HepG2 (cell line): ENCODE results near the gene ZNF782. TPM values are rescaled to one million over a fixed set of nuclear protein-coding genes. Genes with fewer than 3 reads are reported as not detected.

Experiments used
- AHR ChIP-seq: IDR thresholded peaks from 2 replicates; pipeline ENCODE4 v1.6.1; 2018; ENCODE audit warnings: missing genetic modification reagents, missing compliant biosample characterization
- CAMTA2 ChIP-seq: sonication (generic); formaldehyde crosslinking; IDR thresholded peaks from 2 replicates; pipeline ENCODE4 v1.4.0; 2020; ENCODE audit warnings: mild to moderate bottlenecking, missing genetic modification reagents, borderline replicate concordance
- EP300 ChIP-seq, 3 experiments: sonication (generic) in 1 of 3; formaldehyde crosslinking in 1 of 3; IDR thresholded peaks; 2 replicates each; pipeline versions ENCODE4 v1.5.1 to v1.6.1; 2011 to 2020; ENCODE audit warnings: low read depth in 2 of 3, low read length in 2 of 3, borderline replicate concordance in 1 of 3, improper control_type of control experiment in 1 of 3, mild to moderate bottlenecking in 1 of 3, missing genetic modification reagents in 1 of 3, moderate library complexity in 1 of 3
- HDAC1 ChIP-seq: sonication (generic); formaldehyde crosslinking; IDR thresholded peaks from 2 replicates; pipeline ENCODE4 v1.5.1; 2020; ENCODE audit warnings: mild to moderate bottlenecking, missing genetic modification reagents
- KMT2A ChIP-seq: sonication (generic); formaldehyde crosslinking; IDR thresholded peaks from 2 replicates; pipeline ENCODE4 v1.4.0; 2020; ENCODE audit warnings: missing genetic modification reagents
- MAFK ChIP-seq, 2 experiments: IDR thresholded peaks in 1 of 2; conservative IDR thresholded peaks in 1 of 2; 2 replicates each; pipeline ENCODE4 v1.6.1; 2011; ENCODE audit warnings: improper control_type of control experiment in 2 of 2, low read length in 2 of 2
- MBD4 ChIP-seq: IDR thresholded peaks from 2 replicates; pipeline ENCODE4 v1.6.1; 2012; ENCODE audit warnings: low read length, inconsistent platforms, borderline replicate concordance
- SNRNP70 ChIP-seq: fragments of 200-400 bp; formaldehyde crosslinking; IDR thresholded peaks from 2 replicates; pipeline ENCODE4 v1.6.1; 2017; ENCODE audit warnings: mild to moderate bottlenecking, low read depth, low read length, moderate library complexity
- ZFP82 ChIP-seq: sonication (generic); formaldehyde crosslinking; IDR thresholded peaks from 2 replicates; pipeline ENCODE4 v1.5.1; 2020; ENCODE audit warnings: mild to moderate bottlenecking, missing genetic modification reagents, borderline replicate concordance
- ZNF674 ChIP-seq: sonication (generic); formaldehyde crosslinking; IDR thresholded peaks from 2 replicates; pipeline ENCODE4 v1.5.0; 2020; ENCODE audit warnings: low read depth, mild to moderate bottlenecking, missing genetic modification reagents
- polyA plus RNA-seq, 8 experiments: library from polyadenylated mRNA; depleted of rRNA in 3 of 8; stranded (reverse) in 7 of 8; unstranded in 1 of 8; fragments of >200 nt; fragmentation: Illumina TruSeq in 4 of 8; extraction: Trizol in 4 of 8; gene quantifications; 2 replicates each; pipeline versions ENCODE4 v1.2.1 to v1.2.3, GENCODE V29; 2011 to 2016; ENCODE audit warnings: low read depth in 4 of 8, missing spikeins in 1 of 8, mixed read lengths in 1 of 8; ENCODE audit not compliant: insufficient read depth in 1 of 8
- total RNA-seq, 5 experiments: library from RNA; depleted of rRNA; stranded (reverse); fragments of >200 nt; fragmentation: Illumina TruSeq; extraction: Trizol; gene quantifications; 2 replicates each; pipeline ENCODE4 v1.2.3, GENCODE V29; 2016; ENCODE audit warnings: low read depth in 1 of 5
- TF ChIP-seq, protein P1 (sequence below): sonication (generic); formaldehyde crosslinking; IDR thresholded peaks from 2 replicates; pipeline ENCODE4 v1.4.0; 2020; ENCODE audit warnings: missing genetic modification reagents, mild to moderate bottlenecking, borderline replicate concordance
- TF ChIP-seq, protein P2 (sequence below): sonication (generic); formaldehyde crosslinking; IDR thresholded peaks from 2 replicates; pipeline ENCODE4 v1.5.1; 2020; ENCODE audit warnings: mild to moderate bottlenecking, missing genetic modification reagents
- TF ChIP-seq, protein P3 (sequence below): sonication (generic); formaldehyde crosslinking; IDR thresholded peaks from 2 replicates; pipeline ENCODE4 v1.8.0; 2022; ENCODE audit warnings: low read depth, missing genetic modification reagents

ZNF782 gene
- total and polyA plus RNA-seq, 2 of the 13 experiments (the other 11 are each of a cell fraction or from before 2014, with no cell fraction given): 1.4 to 4.9 TPM

DNA sequence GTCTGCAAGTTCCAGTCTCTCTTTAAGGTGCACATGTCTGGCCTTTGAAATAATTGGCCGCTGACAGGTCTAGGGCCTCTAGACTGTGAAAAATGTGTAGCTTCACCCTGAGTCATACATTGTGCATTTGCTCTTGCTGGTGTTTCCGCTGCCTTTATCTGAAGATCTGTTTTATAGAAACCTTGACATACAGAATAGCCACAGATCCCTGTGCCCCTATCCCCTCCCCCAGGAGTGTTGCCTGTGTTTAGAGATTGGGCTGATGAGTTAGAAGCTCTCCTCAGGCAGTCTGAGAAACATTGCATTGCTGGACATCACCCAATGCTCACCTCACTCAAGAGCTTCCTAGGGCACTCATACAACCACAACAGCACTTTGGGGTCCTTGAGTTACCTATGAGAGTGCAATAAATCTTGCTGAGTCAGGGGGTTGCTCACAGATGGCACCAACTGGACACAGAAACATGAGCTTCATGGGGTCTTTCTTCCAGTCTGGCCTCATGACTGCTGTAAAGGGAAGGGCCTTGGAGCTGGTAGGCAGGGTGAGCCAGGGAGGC is 3.8 kb upstream of the ZNF782 start (continued):
- TF ChIP-seq EP300 (IDR thresholded peaks at IDR 0.05; ENCODE audit: low read depth in 2 of 2, low read length in 2 of 2) (0 out of 4 replicates have a peak, but pooled peaks of 1 of the 2 experiments have one; percentile 40), EP300 (CRISPR knock-in tag; IDR thresholded peaks at IDR 0.05; ENCODE audit: borderline replicate concordance) (no peak), ZNF674 (no peak), MBD4 (no peak), CAMTA2 (CRISPR knock-in tag) (no peak), HDAC1 (CRISPR knock-in tag) (no peak), SNRNP70 (no peak), KMT2A (CRISPR knock-in tag) (no peak), MAFK (conservative IDR thresholded peaks at IDR 0.05 in 1 of 2, IDR thresholded peaks at IDR 0.05 in 1 of 2; ENCODE audit: low read length in 2 of 2) (peak; percentile 91 to 95), AHR (CRISPR knock-in tag) (no peak), ZFP82 (no peak)
- TF ChIP-seq, protein P1, sequence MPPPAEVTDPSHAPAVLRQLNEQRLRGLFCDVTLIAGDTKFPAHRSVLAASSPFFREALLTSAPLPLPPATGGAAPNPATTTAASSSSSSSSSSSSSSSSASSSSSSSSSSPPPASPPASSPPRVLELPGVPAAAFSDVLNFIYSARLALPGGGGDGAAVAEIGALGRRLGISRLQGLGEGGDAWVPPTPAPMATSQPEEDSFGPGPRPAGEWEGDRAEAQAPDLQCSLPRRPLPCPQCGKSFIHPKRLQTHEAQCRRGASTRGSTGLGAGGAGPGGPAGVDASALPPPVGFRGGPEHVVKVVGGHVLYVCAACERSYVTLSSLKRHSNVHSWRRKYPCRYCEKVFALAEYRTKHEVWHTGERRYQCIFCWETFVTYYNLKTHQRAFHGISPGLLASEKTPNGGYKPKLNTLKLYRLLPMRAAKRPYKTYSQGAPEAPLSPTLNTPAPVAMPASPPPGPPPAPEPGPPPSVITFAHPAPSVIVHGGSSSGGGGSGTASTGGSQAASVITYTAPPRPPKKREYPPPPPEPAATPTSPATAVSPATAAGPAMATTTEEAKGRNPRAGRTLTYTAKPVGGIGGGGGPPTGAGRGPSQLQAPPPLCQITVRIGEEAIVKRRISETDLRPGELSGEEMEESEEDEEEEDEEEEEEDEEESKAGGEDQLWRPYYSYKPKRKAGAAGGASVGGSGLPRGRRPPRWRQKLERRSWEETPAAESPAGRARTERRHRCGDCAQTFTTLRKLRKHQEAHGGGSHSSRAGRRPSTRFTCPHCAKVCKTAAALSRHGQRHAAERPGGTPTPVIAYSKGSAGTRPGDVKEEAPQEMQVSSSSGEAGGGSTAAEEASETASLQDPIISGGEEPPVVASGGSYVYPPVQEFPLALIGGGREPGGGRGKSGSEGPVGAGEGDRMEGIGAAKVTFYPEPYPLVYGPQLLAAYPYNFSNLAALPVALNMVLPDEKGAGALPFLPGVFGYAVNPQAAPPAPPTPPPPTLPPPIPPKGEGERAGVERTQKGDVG: no peak
- TF ChIP-seq, protein P2, sequence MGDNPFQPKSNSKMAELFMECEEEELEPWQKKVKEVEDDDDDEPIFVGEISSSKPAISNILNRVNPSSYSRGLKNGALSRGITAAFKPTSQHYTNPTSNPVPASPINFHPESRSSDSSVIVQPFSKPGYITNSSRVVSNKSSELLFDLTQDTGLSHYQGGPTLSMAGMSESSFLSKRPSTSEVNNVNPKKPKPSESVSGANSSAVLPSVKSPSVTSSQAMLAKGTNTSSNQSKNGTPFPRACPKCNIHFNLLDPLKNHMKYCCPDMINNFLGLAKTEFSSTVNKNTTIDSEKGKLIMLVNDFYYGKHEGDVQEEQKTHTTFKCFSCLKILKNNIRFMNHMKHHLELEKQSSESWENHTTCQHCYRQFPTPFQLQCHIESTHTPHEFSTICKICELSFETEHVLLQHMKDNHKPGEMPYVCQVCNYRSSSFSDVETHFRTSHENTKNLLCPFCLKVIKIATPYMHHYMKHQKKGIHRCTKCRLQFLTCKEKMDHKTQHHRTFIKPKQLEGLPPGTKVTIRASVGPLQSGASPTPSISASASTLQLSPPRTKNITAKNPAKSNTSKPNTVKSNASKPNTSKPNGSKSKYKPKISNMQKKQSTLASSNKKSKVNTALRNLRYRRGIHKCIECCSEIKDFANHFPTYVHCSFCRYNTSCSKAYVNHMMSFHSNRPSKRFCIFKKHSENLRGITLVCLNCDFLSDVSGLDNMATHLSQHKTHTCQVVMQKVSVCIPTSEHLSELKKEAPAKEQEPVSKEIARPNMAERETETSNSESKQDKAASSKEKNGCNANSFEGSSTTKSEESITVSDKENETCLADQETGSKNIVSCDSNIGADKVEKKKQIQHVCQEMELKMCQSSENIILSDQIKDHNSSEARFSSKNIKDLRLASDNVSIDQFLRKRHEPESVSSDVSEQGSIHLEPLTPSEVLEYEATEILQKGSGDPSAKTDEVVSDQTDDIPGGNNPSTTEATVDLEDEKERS (CRISPR knock-in tag): no peak
- TF ChIP-seq, protein P3, sequence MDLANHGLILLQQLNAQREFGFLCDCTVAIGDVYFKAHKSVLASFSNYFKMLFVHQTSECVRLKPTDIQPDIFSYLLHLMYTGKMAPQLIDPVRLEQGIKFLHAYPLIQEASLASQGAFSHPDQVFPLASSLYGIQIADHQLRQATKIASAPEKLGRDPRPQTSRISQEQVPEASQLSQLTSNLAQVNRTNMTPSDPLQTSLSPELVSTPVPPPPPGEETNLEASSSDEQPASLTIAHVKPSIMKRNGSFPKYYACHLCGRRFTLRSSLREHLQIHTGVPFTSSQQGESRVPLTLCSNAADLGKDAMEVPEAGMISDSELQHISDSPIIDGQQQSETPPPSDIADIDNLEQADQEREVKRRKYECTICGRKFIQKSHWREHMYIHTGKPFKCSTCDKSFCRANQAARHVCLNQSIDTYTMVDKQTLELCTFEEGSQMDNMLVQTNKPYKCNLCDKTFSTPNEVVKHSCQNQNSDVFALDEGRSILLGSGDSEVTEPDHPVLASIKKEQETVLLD (CRISPR knock-in tag): no peak
